GM21825 (cell line): Measurements from ENCODE around the gene C1orf94.

Experiments used
- ATAC-seq: cut with Tn5 transposase; IDR thresholded peaks from one replicate; pipeline ENCODE4 v1.9.1; 2021; ENCODE audit warnings: mild to moderate bottlenecking, moderate library complexity; ENCODE audit not compliant: unreplicated experiment

Gene C1orf94

GRCh38 chr1:34250342-34250741 lies 73.6 kb downstream of the C1orf94 start:
- ATAC-seq: no peak

DNA sequence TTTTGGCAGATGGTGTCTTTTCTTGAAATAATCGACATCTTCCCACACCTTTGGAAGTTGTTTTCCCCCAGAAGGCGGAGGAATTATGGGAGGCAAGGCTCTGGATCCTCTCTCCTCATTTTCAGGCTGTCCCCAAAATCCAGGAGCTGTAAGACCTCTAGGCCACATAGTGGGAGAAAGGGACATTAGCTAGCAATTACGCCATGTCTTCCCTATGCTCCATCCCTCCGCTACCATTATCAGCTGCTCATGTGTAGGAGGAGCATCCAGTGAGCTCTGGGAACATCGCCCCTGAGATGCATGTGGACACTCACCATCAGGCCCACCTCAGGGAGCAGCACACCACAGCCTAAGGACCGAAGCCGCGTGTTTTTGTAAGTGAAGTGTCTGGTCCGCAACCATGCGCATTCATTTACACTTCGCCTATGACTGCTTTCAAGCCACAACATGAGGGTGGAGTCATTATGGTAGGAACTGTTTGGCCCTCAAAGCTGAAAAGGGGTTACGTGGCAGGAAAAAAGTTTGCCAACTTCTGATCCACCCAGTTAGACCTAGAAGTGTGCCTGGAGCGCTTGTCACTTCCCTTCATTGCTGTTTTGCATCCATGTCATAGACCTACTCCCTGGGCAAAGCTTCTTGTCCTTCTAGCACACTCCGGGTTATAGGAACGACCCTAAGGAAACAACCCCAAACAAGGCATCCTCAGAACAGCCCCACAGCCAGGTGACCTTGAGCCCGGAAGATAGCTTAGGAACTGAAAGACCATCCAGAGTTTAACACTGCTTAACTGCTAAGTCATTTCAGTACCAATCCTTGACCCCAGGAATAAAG lies 85.5 kb downstream of the C1orf94 start:
- ATAC-seq: no peak

- ATAC-seq: no peak
Measured at GRCh38 chr1:34262921-34263320, 86.2 kb downstream of the C1orf94 start.

- ATAC-seq: no peak
Measured at GRCh38 chr1:34263406-34263805, 86.7 kb downstream of the C1orf94 start.

DNA sequence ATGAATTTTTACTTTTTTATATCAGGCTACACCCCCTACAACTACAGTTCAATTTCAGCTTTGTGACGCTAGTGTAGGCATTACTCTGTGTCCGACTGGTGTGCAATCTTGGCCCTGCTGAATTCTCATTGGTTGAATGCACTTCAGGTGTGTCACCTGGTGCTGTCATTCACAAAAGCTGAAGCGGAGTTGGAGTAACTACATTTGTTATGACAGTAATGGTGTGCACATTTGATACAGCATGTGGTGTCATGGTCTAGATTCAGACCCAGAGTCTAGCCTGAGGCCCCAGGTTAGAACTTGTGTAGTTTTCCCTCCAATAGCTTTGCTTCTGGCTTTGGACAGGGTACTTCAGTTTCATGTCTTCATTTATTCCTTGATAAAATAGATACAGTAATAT lies 88.7 kb downstream of the C1orf94 start:
- ATAC-seq: no peak

- ATAC-seq: no peak
Measured at GRCh38 chr1:34266127-34266951, 89.6 kb downstream of the C1orf94 start.

GRCh38 chr1:34267326-34267725 lies 90.6 kb downstream of the C1orf94 start:
- ATAC-seq: no peak

- ATAC-seq: no peak
Measured at GRCh38 chr1:34268311-34268954, 91.7 kb downstream of the C1orf94 start.
